Endothelial cell of umbilical vein (primary cell): ENCODE measurements around the gene HNRNPM. TPM values are rescaled to one million over a fixed set of nuclear protein-coding genes. Genes with fewer than 3 reads are reported as not detected.

ENCODE experiments used
- BruUV-seq: library from RNA; stranded (reverse); fragments of 400-500 nt; replicated peaks from 2 replicates; lab custom pipeline; 2021; lab: Mats Ljungman, UMichigan
- CTCF ChIA-PET: fragments of 300-600, 350-600 bp; sonication (Branson Sonifier 250); formaldehyde crosslinking; loops from one replicate; lab custom pipeline; 2021; ENCODE audit warnings: antibody characterized with exemption, inconsistent platforms; lab: Charles Lee
- POLR2A ChIA-PET: fragments of 300-600, 350-600 bp; sonication (Branson Sonifier 250); formaldehyde crosslinking; loops from one replicate; lab custom pipeline; 2021; ENCODE audit warnings: antibody characterized with exemption, inconsistent platforms; lab: Charles Lee
- DNase-seq: peaks from one replicate; pipeline ENCODE4 v3.0.0-alpha.2; 2011; ENCODE audit warnings: low read depth, low spot score
- FAIRE-seq: peaks from 2 replicates; lab custom pipeline; 2011; peaks lifted over from hg19 to GRCh38; lab: Jason Lieb, UNC
- H2AFZ ChIP-seq: 2 replicates; pipeline ENCODE4 v1.6.0; 2012; ENCODE audit warnings: low read depth, low read length, control low read depth, inconsistent platforms
- H3K27ac ChIP-seq: 2 replicates; pipeline ENCODE4 v1.5.1; 2011; ENCODE audit warnings: low read depth, mild to moderate bottlenecking, control low read depth, low read length, moderate library complexity; ENCODE audit not compliant: insufficient read depth
- H3K27me3 ChIP-seq, 2 experiments: 2 replicates each; pipeline versions ENCODE4 v1.6.0 to v1.6.1; 2011; ENCODE audit warnings: low read length in 2 of 2, mixed read lengths in 1 of 2; ENCODE audit not compliant: control insufficient read depth in 2 of 2, insufficient read depth in 2 of 2
- H3K36me3 ChIP-seq, 2 experiments: 2 replicates in 1 of 2; 3 replicates in 1 of 2; pipeline ENCODE4 v1.5.1; 2011; ENCODE audit warnings: low read length in 2 of 2, mild to moderate bottlenecking in 1 of 2, moderate library complexity in 1 of 2; ENCODE audit not compliant: control insufficient read depth in 2 of 2, insufficient read depth in 2 of 2; ENCODE audit errors: extremely low read depth in 1 of 2
- H3K4me1 ChIP-seq: 3 replicates; pipeline ENCODE4 v1.5.1; 2011; ENCODE audit warnings: mild to moderate bottlenecking, low read length; ENCODE audit not compliant: control insufficient read depth, insufficient read depth; ENCODE audit errors: extremely low read depth
- H3K4me2 ChIP-seq: 2 replicates; pipeline ENCODE4 v1.6.1; 2011; ENCODE audit warnings: low read length, control low read depth, mixed read lengths; ENCODE audit not compliant: insufficient read depth
- H3K4me3 ChIP-seq, 3 experiments: fragments of 200-600 bp in 1 of 3; sonication (generic), shearing (Covaris generic) in 1 of 3; replicated peaks in 1 of 3; 2 replicates each; pipeline ENCODE4 v1.5.1; 2011 to 2016; ENCODE audit warnings: control low read depth in 3 of 3, low read length in 3 of 3, mild to moderate bottlenecking in 2 of 3, inconsistent platforms in 1 of 3, low read depth in 1 of 3, moderate library complexity in 1 of 3; ENCODE audit not compliant: insufficient read depth in 1 of 3
- H3K79me2 ChIP-seq: 2 replicates; pipeline ENCODE4 v1.6.0; 2012; ENCODE audit warnings: low read length, inconsistent platforms; ENCODE audit not compliant: control insufficient read depth, insufficient read depth
- H3K9ac ChIP-seq: replicated peaks from 2 replicates; pipeline ENCODE3; 2011; ENCODE audit warnings: low read length, control low read depth; ENCODE audit not compliant: insufficient read depth; ENCODE audit errors: extremely low read depth
- H3K9me1 ChIP-seq: replicated peaks from 3 replicates; pipeline ENCODE4 v1.6.0; 2011; ENCODE audit warnings: mild to moderate bottlenecking, low read length; ENCODE audit not compliant: control insufficient read depth, insufficient read depth; ENCODE audit errors: extremely low read depth
- H3K9me3 ChIP-seq: replicated peaks from 2 replicates; pipeline ENCODE4 v1.5.1; 2012; ENCODE audit warnings: low read length, inconsistent platforms; ENCODE audit not compliant: control insufficient read depth, insufficient read depth
- H4K20me1 ChIP-seq: replicated peaks from 2 replicates; pipeline ENCODE3; 2011; ENCODE audit warnings: mild to moderate bottlenecking, low read length; ENCODE audit not compliant: control insufficient read depth, insufficient read depth; ENCODE audit errors: extremely low read depth
- EZH2 ChIP-seq: IDR thresholded peaks from 2 replicates; pipeline ENCODE4 v1.6.1; 2012; ENCODE audit warnings: borderline replicate concordance, low read depth, mild to moderate bottlenecking, moderate library complexity, low read length, inconsistent platforms; ENCODE audit not compliant: severe bottlenecking
- FOS ChIP-seq: IDR thresholded peaks from 2 replicates; pipeline ENCODE4 v1.6.1; 2011; ENCODE audit warnings: mild to moderate bottlenecking, low read length, moderate library complexity, borderline replicate concordance; ENCODE audit not compliant: insufficient read depth
- GATA2 ChIP-seq: IDR thresholded peaks from 2 replicates; pipeline ENCODE4 v1.7.0; 2011; ENCODE audit warnings: low read depth, mild to moderate bottlenecking, moderate library complexity, mixed read lengths, low read length; ENCODE audit not compliant: insufficient read length, insufficient read depth
- JUN ChIP-seq: IDR thresholded peaks from 2 replicates; pipeline ENCODE4 v1.6.1; 2011; ENCODE audit warnings: borderline replicate concordance, low read depth; ENCODE audit not compliant: insufficient read length, insufficient read depth
- MYC ChIP-seq: IDR thresholded peaks from one replicate; pipeline ENCODE4 v1.6.1; 2011; ENCODE audit warnings: mild to moderate bottlenecking, low read depth, low read length
- POLR2A ChIP-seq: IDR thresholded peaks from 2 replicates; pipeline ENCODE4 v1.6.1; 2012; ENCODE audit warnings: low read depth, mild to moderate bottlenecking, control low read depth, low read length
- POLR2AphosphoS5 ChIP-seq: IDR thresholded peaks from 2 replicates; pipeline ENCODE4 v1.6.1; 2012; ENCODE audit warnings: low read depth, mild to moderate bottlenecking, control low read depth, low read length, moderate library complexity; ENCODE audit not compliant: insufficient read depth
- dilution Hi-C: fragments of 300-500 bp; cut with MboI; formaldehyde crosslinking; loops from one replicate; pipeline ENCODE4 v1.15.0; 2019; ENCODE audit warnings: low sequenced_read_pairs; ENCODE audit not compliant: extremely low pct_ligation_motif_present
- intact Hi-C: fragments of 100-400 bp; cut with micrococcal nuclease; formaldehyde crosslinking; loops from one replicate; pipeline ENCODE4 v1.10.0; 2022
- polyA plus RNA-seq, 4 experiments: library from polyadenylated mRNA; depleted of rRNA in 3 of 4; stranded (reverse) in 3 of 4; unstranded in 1 of 4; fragments of >200 nt; gene quantifications; 2 replicates each; pipeline versions ENCODE4 v1.2.1 to v1.2.3, GENCODE V29; 2011 to 2012; ENCODE audit warnings: missing spikeins in 1 of 4
- total RNA-seq: library from RNA; stranded (reverse); gene quantifications from 2 replicates; pipeline ENCODE4 v1.2.3, GENCODE V29; 2021
- TF ChIP-seq, protein P1 (sequence below), 2 donors: IDR thresholded peaks; 1 replicate in 1 of 2; 2 replicates in 1 of 2; pipeline ENCODE4 v1.5.1; 2011; ENCODE audit warnings: low read length in 2 of 2, mild to moderate bottlenecking in 2 of 2, moderate library complexity in 2 of 2, control low read depth in 1 of 2, inconsistent platforms in 1 of 2, low read depth in 1 of 2; ENCODE audit not compliant: insufficient read depth in 1 of 2; ENCODE audit errors: extremely low read depth in 1 of 2
- TF ChIP-seq, protein P2 (sequence below): IDR thresholded peaks from 2 replicates; pipeline ENCODE4 v1.6.1; 2011; ENCODE audit not compliant: insufficient read depth, insufficient read length

Gene HNRNPM
- total and polyA plus RNA-seq, 2 donors (not counting 3 experiments of a cell fraction or from before 2014, with no cell fraction given), result 244 to 301 TPM

DNA sequence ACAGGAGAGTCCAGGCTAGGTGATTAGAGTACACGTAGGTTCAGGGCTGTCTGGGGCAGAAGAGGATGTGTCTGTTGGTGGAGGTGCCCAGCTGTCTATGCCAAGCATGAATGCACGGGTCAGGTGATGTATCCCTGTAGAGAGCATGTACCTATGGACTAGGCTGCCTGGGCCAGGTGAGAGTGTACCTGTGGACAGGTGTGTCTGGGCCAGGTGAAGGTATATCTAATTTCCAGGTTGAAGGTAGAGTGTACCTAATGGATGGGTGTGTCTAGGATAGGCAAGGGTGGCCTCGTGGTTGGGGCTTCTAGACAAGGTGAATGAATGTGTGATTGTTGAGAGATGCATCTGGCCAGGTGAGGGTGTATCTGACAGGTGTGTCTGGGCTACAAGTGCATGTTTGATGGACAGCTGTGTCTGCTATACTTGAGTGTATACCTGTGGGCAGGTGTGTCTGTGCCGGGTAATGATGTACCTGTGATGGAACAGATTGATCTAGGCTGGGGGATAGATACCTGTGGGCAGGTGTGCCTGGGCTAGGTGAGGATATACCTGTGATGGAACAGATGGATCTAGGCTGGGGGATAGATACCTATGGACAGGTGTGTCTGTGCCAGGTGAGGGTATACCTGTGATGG is 84.7 kb downstream of the HNRNPM start:
- Histone ChIP-seq H2AFZ (no peak overlapping the region), H3K4me2 (no peak overlapping the region), H3K9me1 (no peaks in the 10 kb centered on the region), H3K27ac (no peak overlapping the region), H3K4me1 (peaks cover 7% of the 10 kb centered on the region), H3K9me3 (no peaks in the 10 kb centered on the region), H3K4me3 (no peak overlapping the region), H3K36me3 (no peaks in the 10 kb centered on the region), H3K79me2 (no peaks in the 10 kb centered on the region), H3K9ac (no peak overlapping the region), H4K20me1 (no peaks in the 10 kb centered on the region), H3K27me3 (no peaks in the 10 kb centered on the region)
- ChIA-PET CTCF (no interaction called here), POLR2A (no interaction called here)
- dilution Hi-C loops, result loop anchor here (10.0 kb wide), 1 partner anchor 65 kb away; no protein-coding TSS in a partner anchor
- no TSS peak for BruUV-seq
- intact Hi-C loops, result no loop called here
- no peak for TF ChIP-seq JUN
- no peak for TF ChIP-seq EZH2
- TF ChIP-seq FOS, result no peak
- no peak for TF ChIP-seq POLR2AphosphoS5
- no peak for TF ChIP-seq MYC
- TF ChIP-seq POLR2A, result no peak
- no peak for TF ChIP-seq GATA2
- TF ChIP-seq, protein P1, sequence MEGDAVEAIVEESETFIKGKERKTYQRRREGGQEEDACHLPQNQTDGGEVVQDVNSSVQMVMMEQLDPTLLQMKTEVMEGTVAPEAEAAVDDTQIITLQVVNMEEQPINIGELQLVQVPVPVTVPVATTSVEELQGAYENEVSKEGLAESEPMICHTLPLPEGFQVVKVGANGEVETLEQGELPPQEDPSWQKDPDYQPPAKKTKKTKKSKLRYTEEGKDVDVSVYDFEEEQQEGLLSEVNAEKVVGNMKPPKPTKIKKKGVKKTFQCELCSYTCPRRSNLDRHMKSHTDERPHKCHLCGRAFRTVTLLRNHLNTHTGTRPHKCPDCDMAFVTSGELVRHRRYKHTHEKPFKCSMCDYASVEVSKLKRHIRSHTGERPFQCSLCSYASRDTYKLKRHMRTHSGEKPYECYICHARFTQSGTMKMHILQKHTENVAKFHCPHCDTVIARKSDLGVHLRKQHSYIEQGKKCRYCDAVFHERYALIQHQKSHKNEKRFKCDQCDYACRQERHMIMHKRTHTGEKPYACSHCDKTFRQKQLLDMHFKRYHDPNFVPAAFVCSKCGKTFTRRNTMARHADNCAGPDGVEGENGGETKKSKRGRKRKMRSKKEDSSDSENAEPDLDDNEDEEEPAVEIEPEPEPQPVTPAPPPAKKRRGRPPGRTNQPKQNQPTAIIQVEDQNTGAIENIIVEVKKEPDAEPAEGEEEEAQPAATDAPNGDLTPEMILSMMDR (IDR thresholded peaks at IDR 0.05; ENCODE audit: extremely low read depth in 1 of 2, insufficient read depth in 1 of 2, low read depth in 1 of 2, low read length in 2 of 2), result no peak
- TF ChIP-seq, protein P2, sequence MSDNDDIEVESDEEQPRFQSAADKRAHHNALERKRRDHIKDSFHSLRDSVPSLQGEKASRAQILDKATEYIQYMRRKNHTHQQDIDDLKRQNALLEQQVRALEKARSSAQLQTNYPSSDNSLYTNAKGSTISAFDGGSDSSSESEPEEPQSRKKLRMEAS, result no peak
- FAIRE-seq (no peak), DNase-seq (no peak)
